ENCODE measurements around the gene SPINK7. TPM values are rescaled to one million over a fixed set of nuclear protein-coding genes. Genes with fewer than 3 reads are reported as not detected.

The SPINK7 gene
- total RNA-seq, 2 experiments from 2014 or later, result not detected

DNA sequence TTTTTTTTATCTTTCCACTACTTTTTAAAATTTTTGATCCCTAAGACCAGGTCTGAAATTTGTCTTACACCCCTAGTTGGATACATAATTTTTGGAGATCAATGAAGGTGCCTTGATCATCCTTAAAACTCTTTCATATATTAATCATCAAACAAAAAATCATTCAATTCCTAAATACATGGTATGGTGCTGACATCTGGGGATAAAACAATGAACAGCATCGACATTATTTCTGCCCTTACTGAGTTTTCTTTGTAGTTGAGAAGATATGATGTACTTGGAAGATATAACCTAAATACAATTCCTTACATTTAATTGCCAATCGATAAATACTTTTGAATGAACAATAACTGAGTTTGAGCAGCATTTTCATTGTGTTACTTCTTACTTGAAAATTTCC is 41.4 kb downstream of the SPINK7 start:
- CTCF ChIA-PET, result interaction anchor here (0.6 kb wide), 1 partner anchor 685 kb away, joined by 3 read pairs; no protein-coding TSS in a partner anchor
- intact Hi-C loops (cut with micrococcal nuclease), result no loop called here
- no peak for DNase-seq
- H3K4me1 Mint-ChIP-seq (ENCODE audit: low read depth), result no peaks in the 10 kb centered on the region
- no peaks in the 10 kb centered on the region for H3K27me3 Mint-ChIP-seq (ENCODE audit: low read depth)
- no peak overlapping the region for H3K27ac Mint-ChIP-seq
- H3K4me3 Mint-ChIP-seq, result no peak overlapping the region
- no peaks in the 10 kb centered on the region for H3K36me3 Mint-ChIP-seq (ENCODE audit: low read depth)
- no peaks in the 10 kb centered on the region for H3K9me3 Mint-ChIP-seq

DNA sequence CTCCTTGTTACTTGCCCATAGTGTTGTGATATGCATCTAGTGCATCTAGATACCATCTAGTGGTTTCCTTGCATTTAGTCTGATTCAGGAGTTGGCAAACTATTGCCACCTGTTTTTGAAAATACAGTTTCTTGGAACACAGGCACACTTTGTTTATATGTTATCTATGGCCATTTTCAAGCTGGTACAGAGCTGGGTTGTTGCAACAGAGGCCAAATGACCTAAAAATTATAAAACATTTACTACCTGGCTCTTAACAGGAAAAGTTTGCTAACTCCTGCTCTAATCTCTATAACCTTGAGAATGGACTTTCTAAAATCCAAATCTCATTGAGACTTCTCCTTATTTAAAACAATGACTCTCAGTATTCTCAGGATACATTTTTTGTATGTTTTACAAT is 52.1 kb downstream of the SPINK7 start:
- H3K27me3 Mint-ChIP-seq (ENCODE audit: low read depth), result no peaks in the 10 kb centered on the region
- no peak overlapping the region for H3K27ac Mint-ChIP-seq
- intact Hi-C loops (cut with micrococcal nuclease), result no loop called here
- CTCF ChIA-PET, result interaction anchor here (1.5 kb wide), 1 partner anchor 10 kb away, joined by 9 read pairs; no protein-coding TSS in a partner anchor
- peaks cover 9% of the 10 kb centered on the region for H3K36me3 Mint-ChIP-seq (ENCODE audit: low read depth)
- H3K9me3 Mint-ChIP-seq, result peaks cover 5% of the 10 kb centered on the region
- H3K4me3 Mint-ChIP-seq, result no peak overlapping the region
- no peaks in the 10 kb centered on the region for H3K4me1 Mint-ChIP-seq (ENCODE audit: low read depth)
- DNase-seq, result no peak

Other genes with a start within 250 kb of the SPINK7 start
- not detected for gene SPINK5, start 248.4 kb upstream of the SPINK7 start, total RNA-seq
- not detected for gene SPINK14, start 143.9 kb upstream of the SPINK7 start, total RNA-seq
- not detected for gene SPINK6, start 109.4 kb upstream of the SPINK7 start, total RNA-seq
- gene MARCOL, start 73.9 kb upstream of the SPINK7 start, total RNA-seq, result not detected
- not detected for gene SPINK13, start 43.6 kb upstream of the SPINK7 start, total RNA-seq
- gene SPINK9, start 23.1 kb downstream of the SPINK7 start, total RNA-seq, result not detected
- gene FBXO38, start 71.5 kb downstream of the SPINK7 start, total RNA-seq, result 10 to 100 TPM; 31.7 to 34.2 TPM